ENCODE measurements around the gene PRICKLE2.
A peak's percentile ranks its signal among the peaks of the same experiment; 100 is the strongest.

Gene PRICKLE2

DNA sequence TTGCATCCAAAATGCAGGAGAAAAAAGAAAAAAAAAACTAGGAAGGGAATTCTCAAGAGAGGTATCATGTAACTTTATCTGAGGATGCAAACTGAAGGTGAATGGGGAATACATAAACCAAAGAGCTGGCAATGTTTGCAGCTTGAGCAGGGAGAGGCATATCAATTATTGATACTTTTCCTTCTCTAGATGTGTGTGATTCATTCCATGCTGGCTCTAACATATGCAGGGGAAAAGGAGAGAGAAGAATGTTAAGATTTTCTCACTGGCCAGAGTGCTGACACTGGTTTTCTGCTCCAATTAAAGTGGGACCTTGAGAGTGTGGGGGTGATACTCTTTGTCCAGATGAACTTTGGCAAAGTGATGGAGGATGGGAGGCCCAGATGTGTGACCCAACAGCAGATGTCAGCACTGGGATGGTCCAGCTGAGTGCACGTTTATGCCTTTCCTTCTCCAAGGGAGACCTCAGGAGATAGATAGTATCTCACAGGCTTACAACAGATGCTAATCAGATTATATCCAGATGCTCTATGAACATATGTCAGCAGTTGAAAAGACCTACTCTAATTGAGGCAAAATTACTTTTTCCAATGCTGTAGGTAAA is 152.0 kb downstream of the PRICKLE2 start:
- DNase-seq (ENCODE audit: low spot score), result no peak

GRCh38 chr3:64072126-64072525 is 153.1 kb downstream of the PRICKLE2 start:
- no peak for DNase-seq (ENCODE audit: low spot score)

- no peak for DNase-seq (ENCODE audit: low spot score)
These were observed 154.6 kb downstream of the PRICKLE2 start for GRCh38 chr3:64070704-64071103.

GRCh38 chr3:64067506-64068346 is 157.5 kb downstream of the PRICKLE2 start:
- DNase-seq (ENCODE audit: low spot score), result peak; percentile 16

GRCh38 chr3:64064804-64065203 is 160.5 kb downstream of the PRICKLE2 start:
- no peak for DNase-seq (ENCODE audit: low spot score)

GRCh38 chr3:64063983-64064438 is 161.3 kb downstream of the PRICKLE2 start:
- DNase-seq (ENCODE audit: low spot score), result no peak

- DNase-seq (ENCODE audit: low spot score), result no peak
These were observed 161.9 kb downstream of the PRICKLE2 start for GRCh38 chr3:64063207-64063982.

DNA sequence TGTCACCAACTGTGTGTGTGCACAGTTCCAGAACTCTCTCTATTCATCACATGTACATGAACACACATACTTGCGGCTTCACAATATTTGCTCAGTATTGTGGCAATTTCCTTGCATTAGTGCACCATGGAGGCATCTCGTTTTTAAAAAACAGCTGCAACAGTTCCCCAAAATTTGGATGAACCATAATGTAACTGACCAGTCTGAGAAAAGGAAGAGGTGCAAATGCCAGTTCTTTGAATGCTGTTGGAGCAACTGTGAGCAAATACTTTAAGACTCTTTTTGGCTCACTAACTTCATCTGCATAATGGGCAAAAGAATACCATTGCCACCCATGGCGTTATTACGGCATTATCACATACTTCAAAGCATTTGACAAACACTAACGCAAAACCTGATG is 163.6 kb downstream of the PRICKLE2 start:
- no peak for DNase-seq (ENCODE audit: low spot score)

GRCh38 chr3:64059484-64060175 is 165.6 kb downstream of the PRICKLE2 start:
- no peak for DNase-seq (ENCODE audit: low spot score)

- no peak for DNase-seq (ENCODE audit: low spot score)
These were observed 166.7 kb downstream of the PRICKLE2 start for GRCh38 chr3:64058566-64058965.

DNA sequence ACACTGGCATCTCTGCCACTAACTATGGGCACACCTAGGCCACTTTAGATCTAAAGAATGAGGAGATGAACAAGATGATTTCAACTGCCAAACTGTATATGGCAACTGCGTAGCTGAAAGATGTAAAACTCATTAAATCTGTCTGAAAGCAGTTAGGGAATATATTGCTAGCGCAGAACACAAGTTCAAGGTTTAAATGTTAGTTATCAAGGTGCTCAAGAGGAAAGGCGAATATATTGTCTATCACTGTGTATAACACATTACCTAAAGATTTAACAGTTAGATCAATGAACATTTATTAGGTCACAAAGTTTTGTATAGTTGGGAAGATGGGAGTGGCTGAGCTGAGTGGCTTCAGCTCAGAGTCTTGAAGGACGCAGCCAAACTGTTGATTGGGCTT is 168.0 kb downstream of the PRICKLE2 start:
- DNase-seq (ENCODE audit: low spot score), result no peak

- no peak for DNase-seq (ENCODE audit: low spot score)
These were observed 168.6 kb downstream of the PRICKLE2 start for GRCh38 chr3:64056606-64057180.

- DNase-seq (ENCODE audit: low spot score), result no peak
These were observed 170.2 kb downstream of the PRICKLE2 start for GRCh38 chr3:64055076-64055475.

DNA sequence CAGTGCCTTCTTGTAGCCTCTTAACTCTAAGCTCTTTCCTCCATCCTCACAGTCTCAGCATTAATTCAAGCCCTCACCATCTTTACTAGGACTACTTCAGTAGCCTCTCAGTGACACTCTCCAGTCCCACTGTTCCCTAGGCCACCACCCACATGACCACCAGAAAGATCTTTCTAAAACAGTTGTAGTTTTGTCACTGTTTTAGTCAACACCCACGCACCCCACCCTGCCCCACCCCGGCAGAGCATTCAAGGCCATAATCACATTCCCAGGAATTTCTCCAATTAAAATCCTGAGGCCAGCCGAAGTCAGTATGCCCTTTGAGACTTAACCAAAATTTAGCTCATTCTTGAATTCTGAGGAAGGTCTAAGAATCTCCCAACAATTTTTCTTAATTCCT is 170.8 kb downstream of the PRICKLE2 start:
- DNase-seq (ENCODE audit: low spot score), result no peak

GRCh38 chr3:64053581-64053980 is 171.7 kb downstream of the PRICKLE2 start:
- no peak for DNase-seq (ENCODE audit: low spot score)

DNA sequence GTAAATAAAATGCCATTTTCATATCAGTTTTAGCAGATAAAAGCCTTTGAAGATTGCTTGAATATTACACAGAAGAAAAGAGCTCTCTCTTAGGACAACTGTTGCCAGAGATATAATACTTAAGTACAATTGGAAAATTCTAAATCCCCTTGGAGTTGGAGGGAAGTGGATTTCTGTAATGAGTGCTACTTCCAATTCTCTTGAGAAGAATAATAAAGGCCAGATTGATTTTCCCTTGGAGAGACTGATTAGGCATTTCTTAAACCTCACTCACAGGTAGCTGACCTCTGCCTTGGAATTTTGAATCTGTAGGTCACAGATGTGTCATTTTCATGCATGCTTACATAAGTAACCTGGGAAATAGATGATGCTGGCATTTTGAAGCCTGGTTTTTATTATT is 172.1 kb downstream of the PRICKLE2 start:
- DNase-seq (ENCODE audit: low spot score), result no peak

DNA sequence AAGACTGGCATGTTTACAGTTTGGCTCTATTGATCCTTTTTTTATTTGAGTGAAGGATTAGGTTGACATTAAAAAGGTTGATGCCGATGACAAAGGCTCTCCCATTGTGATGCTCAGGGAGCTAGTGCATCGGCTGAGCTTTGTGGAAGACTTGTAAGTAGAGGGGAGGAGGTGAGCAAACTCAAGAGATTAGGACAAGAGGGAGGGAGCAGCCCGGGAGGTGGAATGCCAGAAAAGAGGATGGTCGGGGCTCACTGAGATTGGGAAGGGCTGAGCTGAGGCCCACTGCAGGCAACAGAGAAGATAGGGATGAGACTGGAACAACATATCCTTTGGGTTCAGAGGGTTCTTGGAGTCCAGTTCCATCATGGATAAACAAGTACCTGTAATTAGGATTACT is 175.4 kb downstream of the PRICKLE2 start:
- DNase-seq (ENCODE audit: low spot score), result no peak

DNA sequence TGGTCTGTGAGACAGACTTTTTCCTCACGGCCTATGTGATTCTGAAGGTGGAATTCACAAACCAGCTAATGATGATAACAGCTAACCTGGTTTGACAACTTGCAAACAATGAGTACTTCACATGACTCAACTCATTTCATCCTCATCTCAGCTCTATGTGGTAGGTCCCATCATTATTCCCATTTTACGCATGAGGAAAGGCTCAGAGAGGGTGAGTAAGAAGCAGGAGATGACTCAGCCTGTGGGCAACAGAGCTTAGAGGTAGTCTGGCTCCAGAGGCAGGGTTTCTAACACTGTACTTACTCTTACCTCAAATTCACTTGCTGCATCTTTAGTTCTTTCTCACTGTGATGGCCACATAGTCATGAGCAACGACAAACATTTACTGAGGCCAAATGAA is 176.1 kb downstream of the PRICKLE2 start:
- no peak for DNase-seq (ENCODE audit: low spot score)

- DNase-seq (ENCODE audit: low spot score), result peak; percentile 60
These were observed 176.6 kb downstream of the PRICKLE2 start for GRCh38 chr3:64048631-64049061.

DNA sequence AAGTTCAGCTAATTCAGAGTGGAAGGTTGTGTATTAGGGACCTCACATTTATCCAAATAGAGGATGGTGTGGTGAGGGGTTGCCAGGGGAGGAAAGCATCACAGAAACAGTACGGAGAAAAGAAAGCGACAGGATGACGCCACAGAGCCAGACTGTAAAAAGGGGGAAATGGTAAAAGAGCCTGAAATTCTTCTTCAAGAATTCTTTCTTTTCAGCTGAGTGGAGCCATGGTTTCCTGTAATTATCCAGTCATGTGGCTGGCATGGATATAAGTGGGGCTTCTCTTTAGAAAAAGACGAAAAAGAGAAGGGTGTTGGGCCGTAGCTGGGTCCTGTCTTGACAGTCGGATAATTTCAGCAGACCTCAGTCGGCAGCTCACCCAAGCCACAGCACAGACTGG is 177.5 kb downstream of the PRICKLE2 start:
- DNase-seq (ENCODE audit: low spot score), result no peak

GRCh38 chr3:64046996-64047594 is 178.2 kb downstream of the PRICKLE2 start:
- DNase-seq (ENCODE audit: low spot score), result no peak

Data from GM03348 (cell line).